Measurements from ENCODE around the gene HDAC4.

Gene HDAC4

GRCh38 chr2:239061121-239061666 lies 339.6 kb downstream of the HDAC4 start:
- in situ Hi-C loops (cut with MboI; ENCODE audit: low sequenced_read_pairs, unreplicated experiment), result no loop called here
- TF ChIP-seq CTCF (IDR thresholded peaks at IDR 0.05; ENCODE audit: borderline replicate concordance, control extremely low read depth, extremely low read depth, insufficient read depth, missing control alignments), result no peak
- DNase-seq (ENCODE audit: low spot score), result no peak

- no peak for TF ChIP-seq CTCF (IDR thresholded peaks at IDR 0.05; ENCODE audit: borderline replicate concordance, control extremely low read depth, extremely low read depth, insufficient read depth, missing control alignments)
- in situ Hi-C loops (cut with MboI; ENCODE audit: low sequenced_read_pairs, unreplicated experiment), result no loop called here
Observed at GRCh38 chr2:239060676-239061075, 340.1 kb downstream of the HDAC4 start.

GRCh38 chr2:239059854-239060253 lies 341.0 kb downstream of the HDAC4 start:
- TF ChIP-seq CTCF (IDR thresholded peaks at IDR 0.05; ENCODE audit: borderline replicate concordance, control extremely low read depth, extremely low read depth, insufficient read depth, missing control alignments), result no peak
- no peak for DNase-seq (ENCODE audit: low spot score)
- in situ Hi-C loops (cut with MboI; ENCODE audit: low sequenced_read_pairs, unreplicated experiment), result no loop called here

More at GRCh38 chr2:239060676-239061075, 340.1 kb downstream of the HDAC4 start:
- no peak for DNase-seq (ENCODE audit: low spot score)

- in situ Hi-C loops (cut with MboI; ENCODE audit: low sequenced_read_pairs, unreplicated experiment), result no loop called here
- no peak for DNase-seq (ENCODE audit: low spot score)
- TF ChIP-seq CTCF (IDR thresholded peaks at IDR 0.05; ENCODE audit: borderline replicate concordance, control extremely low read depth, extremely low read depth, insufficient read depth, missing control alignments), result no peak
Observed at GRCh38 chr2:239058766-239059165, 342.1 kb downstream of the HDAC4 start.

- in situ Hi-C loops (cut with MboI; ENCODE audit: low sequenced_read_pairs, unreplicated experiment), result no loop called here
- DNase-seq (ENCODE audit: low spot score), result no peak
- TF ChIP-seq CTCF (IDR thresholded peaks at IDR 0.05; ENCODE audit: borderline replicate concordance, control extremely low read depth, extremely low read depth, insufficient read depth, missing control alignments), result no peak
Observed at GRCh38 chr2:239057533-239057932, 343.3 kb downstream of the HDAC4 start.

GRCh38 chr2:239056611-239057010 lies 344.2 kb downstream of the HDAC4 start:
- in situ Hi-C loops (cut with MboI; ENCODE audit: low sequenced_read_pairs, unreplicated experiment), result no loop called here
- DNase-seq (ENCODE audit: low spot score), result no peak
- TF ChIP-seq CTCF (IDR thresholded peaks at IDR 0.05; ENCODE audit: borderline replicate concordance, control extremely low read depth, extremely low read depth, insufficient read depth, missing control alignments), result no peak

Data from GM13976 (cell line).